ENCODE results near the gene MRGPRE. TPM values are rescaled to one million over a fixed set of nuclear protein-coding genes. Genes with fewer than 3 reads are reported as not detected.

MRGPRE gene
- total and polyA plus RNA-seq, 4 experiments from 2014 or later: not detected

- Histone ChIP-seq H3K27ac (ENCODE audit: low read depth, low read length) (no peak overlapping the region), H3K9me3 (ENCODE audit: control insufficient read depth in 1 of 2, low read length in 2 of 2) (no peaks in the 10 kb centered on the region), H3K4me3 (ENCODE audit: low read length in 2 of 2) (no peak overlapping the region), H3K36me3 (ENCODE audit: insufficient read depth, low read length) (no peaks in the 10 kb centered on the region), H3K4me1 (ENCODE audit: insufficient read depth, low read length) (no peaks in the 10 kb centered on the region), H3K27me3 (ENCODE audit: insufficient read depth, low read length) (no peaks in the 10 kb centered on the region)
- no peaks in the 10 kb centered on the region for H3K36me3 Mint-ChIP-seq
- intact Hi-C loops (cut with micrococcal nuclease): no loop called here
- DNase-seq: no peak
- no peak overlapping the region for H3K4me3 Mint-ChIP-seq
- ChIA-PET POLR2A (ENCODE audit: partially characterized antibody) (no interaction called here), CTCF (ENCODE audit: partially characterized antibody) (no interaction called here)
- no peak overlapping the region for H3K27ac Mint-ChIP-seq
- peaks cover 1 to 11% of the 10 kb centered on the region in 2 donors for H3K27me3 Mint-ChIP-seq
- H3K9me3 Mint-ChIP-seq: no peaks in the 10 kb centered on the region
- peaks cover 2 to 14% (median 4%) of the 10 kb centered on the region in 4 donors for H3K4me1 Mint-ChIP-seq
These were observed 11.5 kb downstream of the MRGPRE start for GRCh38 chr11:3220521-3221407.

- H3K4me1 Mint-ChIP-seq: peaks cover 2 to 14% (median 4%) of the 10 kb centered on the region in 4 donors
- no peak overlapping the region for H3K4me3 Mint-ChIP-seq
- H3K4me1 ChIP-seq (ENCODE audit: insufficient read depth, low read length): no peaks in the 10 kb centered on the region
- peaks cover 3 to 12% of the 10 kb centered on the region in 2 donors for H3K27me3 Mint-ChIP-seq
- intact Hi-C loops (cut with micrococcal nuclease): no loop called here
- H3K9me3 ChIP-seq (ENCODE audit: control insufficient read depth in 1 of 2, low read length in 2 of 2): no peaks in the 10 kb centered on the region
- no peak overlapping the region for H3K27ac ChIP-seq (ENCODE audit: low read depth, low read length)
- CTCF ChIA-PET (ENCODE audit: partially characterized antibody): no interaction called here
- H3K27me3 ChIP-seq (ENCODE audit: insufficient read depth, low read length): no peaks in the 10 kb centered on the region
- H3K27ac Mint-ChIP-seq: no peak overlapping the region
- no peak overlapping the region for H3K4me3 ChIP-seq (ENCODE audit: low read length in 2 of 2)
- no peak for DNase-seq
- no peaks in the 10 kb centered on the region for H3K36me3 Mint-ChIP-seq
- no peaks in the 10 kb centered on the region for H3K9me3 Mint-ChIP-seq
- POLR2A ChIA-PET (ENCODE audit: partially characterized antibody): no interaction called here
- no peaks in the 10 kb centered on the region for H3K36me3 ChIP-seq (ENCODE audit: insufficient read depth, low read length)
These were observed 12.1 kb downstream of the MRGPRE start for GRCh38 chr11:3220101-3220500.

GRCh38 chr11:3219281-3219892 lies 12.8 kb downstream of the MRGPRE start:
- H3K4me1 Mint-ChIP-seq: peaks cover 2 to 14% (median 4%) of the 10 kb centered on the region in 4 donors
- intact Hi-C loops (cut with micrococcal nuclease): no loop called here
- no peak for DNase-seq
- H3K27ac Mint-ChIP-seq: no peak overlapping the region
- no peaks in the 10 kb centered on the region for H3K36me3 Mint-ChIP-seq
- no peak overlapping the region for H3K27ac ChIP-seq (ENCODE audit: low read depth, low read length)
- H3K27me3 Mint-ChIP-seq: peaks cover 6 to 15% of the 10 kb centered on the region in 2 donors
- no peak overlapping the region for H3K4me3 ChIP-seq (ENCODE audit: low read length in 2 of 2)
- H3K9me3 Mint-ChIP-seq: no peaks in the 10 kb centered on the region
- H3K36me3 ChIP-seq (ENCODE audit: insufficient read depth, low read length): no peaks in the 10 kb centered on the region
- POLR2A ChIA-PET (ENCODE audit: partially characterized antibody): no interaction called here
- no peak overlapping the region for H3K4me3 Mint-ChIP-seq
- CTCF ChIA-PET (ENCODE audit: partially characterized antibody): no interaction called here
- no peaks in the 10 kb centered on the region for H3K4me1 ChIP-seq (ENCODE audit: insufficient read depth, low read length)
- no peaks in the 10 kb centered on the region for H3K9me3 ChIP-seq (ENCODE audit: control insufficient read depth in 1 of 2, low read length in 2 of 2)
- H3K27me3 ChIP-seq (ENCODE audit: insufficient read depth, low read length): no peaks in the 10 kb centered on the region

GRCh38 chr11:3218483-3219280 lies 13.5 kb downstream of the MRGPRE start, which contains the start of gene MRGPRG:
MRGPRG (minus strand) TSS chr11:3218813; CDS start chr11:3218813, 0 bp downstream.
- intact Hi-C loops (cut with micrococcal nuclease): no loop called here
- no peak within 1 kb of the TSS for H3K4me3 Mint-ChIP-seq
- CTCF ChIA-PET (ENCODE audit: partially characterized antibody): no interaction called here

GRCh38 chr11:3217818-3218482 lies 14.3 kb downstream of the MRGPRE start:
- Mint-ChIP-seq H3K27ac (no peak overlapping the region), H3K4me3 (no peak overlapping the region), H3K27me3 (peaks cover 8 to 22% of the 10 kb centered on the region in 2 donors), H3K4me1 (peaks cover 0 to 8% (median 3%) of the 10 kb centered on the region in 4 donors), H3K36me3 (no peaks in the 10 kb centered on the region), H3K9me3 (no peaks in the 10 kb centered on the region)
- no peaks in the 10 kb centered on the region for H3K9me3 ChIP-seq (ENCODE audit: control insufficient read depth in 1 of 2, low read length in 2 of 2)
- POLR2A ChIA-PET (ENCODE audit: partially characterized antibody): no interaction called here
- no peak overlapping the region for H3K27ac ChIP-seq (ENCODE audit: low read depth, low read length)
- CTCF ChIA-PET (ENCODE audit: partially characterized antibody): no interaction called here
- H3K4me3 ChIP-seq (ENCODE audit: low read length in 2 of 2): no peak overlapping the region
- no peaks in the 10 kb centered on the region for H3K36me3 ChIP-seq (ENCODE audit: insufficient read depth, low read length)
- H3K27me3 ChIP-seq (ENCODE audit: insufficient read depth, low read length): no peaks in the 10 kb centered on the region
- intact Hi-C loops (cut with micrococcal nuclease): loop anchor here (2.0 kb wide), 1 partner anchor 685 kb away; no protein-coding TSS in a partner anchor
- no peak for DNase-seq
- no peaks in the 10 kb centered on the region for H3K4me1 ChIP-seq (ENCODE audit: insufficient read depth, low read length)

More at GRCh38 chr11:3218483-3219280, 13.5 kb downstream of the MRGPRE start, which contains the start of gene MRGPRG:
- Histone ChIP-seq H3K9me3 (ENCODE audit: control insufficient read depth in 1 of 2, low read length in 2 of 2) (no peaks in the 10 kb centered on the region), H3K4me1 (ENCODE audit: insufficient read depth, low read length) (no peaks in the 10 kb centered on the region), H3K27ac (ENCODE audit: low read depth, low read length) (no peak within 1 kb of the TSS), H3K27me3 (ENCODE audit: insufficient read depth, low read length) (no peaks in the 10 kb centered on the region), H3K36me3 (ENCODE audit: insufficient read depth, low read length) (no peaks in the 10 kb centered on the region), H3K4me3 (ENCODE audit: low read length in 2 of 2) (no peak within 1 kb of the TSS)
- Mint-ChIP-seq H3K27me3 (peaks cover 8 to 21% of the 10 kb centered on the region in 2 donors), H3K4me1 (peaks cover 2 to 14% (median 4%) of the 10 kb centered on the region in 4 donors), H3K27ac (no peak within 1 kb of the TSS), H3K36me3 (no peaks in the 10 kb centered on the region), H3K9me3 (no peaks in the 10 kb centered on the region)
- POLR2A ChIA-PET (ENCODE audit: partially characterized antibody): no interaction called here
- no peak for DNase-seq

GRCh38 chr11:3216027-3216525 lies 16.1 kb downstream of the MRGPRE start:
- DNase-seq: no peak
- Histone ChIP-seq H3K4me3 (ENCODE audit: low read length in 2 of 2) (no peak overlapping the region), H3K36me3 (ENCODE audit: insufficient read depth, low read length) (no peaks in the 10 kb centered on the region), H3K4me1 (ENCODE audit: insufficient read depth, low read length) (no peaks in the 10 kb centered on the region), H3K27me3 (ENCODE audit: insufficient read depth, low read length) (no peaks in the 10 kb centered on the region), H3K27ac (ENCODE audit: low read depth, low read length) (no peak overlapping the region), H3K9me3 (ENCODE audit: control insufficient read depth in 1 of 2, low read length in 2 of 2) (no peaks in the 10 kb centered on the region)
- Mint-ChIP-seq H3K27ac (peak overlapping the region in 1 of 7 donors; percentile 52), H3K4me3 (no peak overlapping the region), H3K36me3 (no peaks in the 10 kb centered on the region), H3K27me3 (peaks cover 8 to 25% of the 10 kb centered on the region in 2 donors), H3K9me3 (peaks cover 0 to 11% (median 7%) of the 10 kb centered on the region in 8 donors), H3K4me1 (peaks cover 0 to 4% (median 0%) of the 10 kb centered on the region in 4 donors)
- ChIA-PET CTCF (ENCODE audit: partially characterized antibody) (interaction anchor here (1.7 kb wide), 1 partner anchor 8 kb away, joined by 3 read pairs; no protein-coding TSS in a partner anchor), POLR2A (ENCODE audit: partially characterized antibody) (no interaction called here)
- intact Hi-C loops (cut with micrococcal nuclease): loop anchor here (2.0 kb wide), 1 partner anchor 683 kb away; no protein-coding TSS in a partner anchor
